ENCODE data around the gene LEPROT. TPM values are rescaled to one million over a fixed set of nuclear protein-coding genes. Genes with fewer than 3 reads are reported as not detected.

LEPROT gene
- total and polyA plus RNA-seq, 2 experiments from 2014 or later: 22.9 to 24.9 TPM

DNA sequence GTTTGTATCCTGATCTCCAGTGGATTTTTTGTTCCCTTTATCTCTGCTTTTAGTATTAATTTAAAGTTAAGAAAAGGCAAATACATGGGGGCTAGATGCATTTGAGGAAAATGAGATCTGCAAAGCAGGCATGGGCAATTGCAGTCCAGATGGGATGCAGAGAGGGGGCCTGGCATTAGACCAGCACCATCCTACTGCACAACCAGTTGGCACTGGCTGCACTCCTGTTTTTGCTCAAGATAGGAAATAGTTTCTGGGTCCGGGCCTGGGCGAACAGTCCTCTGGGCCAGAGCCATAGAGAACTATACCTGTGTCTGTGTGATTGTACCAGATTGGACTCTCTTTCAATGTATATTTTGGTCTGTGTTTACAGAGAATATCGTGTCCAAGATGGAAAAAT lies 34.0 kb upstream of the LEPROT start (continued):
- TF ChIP-seq, protein P1, sequence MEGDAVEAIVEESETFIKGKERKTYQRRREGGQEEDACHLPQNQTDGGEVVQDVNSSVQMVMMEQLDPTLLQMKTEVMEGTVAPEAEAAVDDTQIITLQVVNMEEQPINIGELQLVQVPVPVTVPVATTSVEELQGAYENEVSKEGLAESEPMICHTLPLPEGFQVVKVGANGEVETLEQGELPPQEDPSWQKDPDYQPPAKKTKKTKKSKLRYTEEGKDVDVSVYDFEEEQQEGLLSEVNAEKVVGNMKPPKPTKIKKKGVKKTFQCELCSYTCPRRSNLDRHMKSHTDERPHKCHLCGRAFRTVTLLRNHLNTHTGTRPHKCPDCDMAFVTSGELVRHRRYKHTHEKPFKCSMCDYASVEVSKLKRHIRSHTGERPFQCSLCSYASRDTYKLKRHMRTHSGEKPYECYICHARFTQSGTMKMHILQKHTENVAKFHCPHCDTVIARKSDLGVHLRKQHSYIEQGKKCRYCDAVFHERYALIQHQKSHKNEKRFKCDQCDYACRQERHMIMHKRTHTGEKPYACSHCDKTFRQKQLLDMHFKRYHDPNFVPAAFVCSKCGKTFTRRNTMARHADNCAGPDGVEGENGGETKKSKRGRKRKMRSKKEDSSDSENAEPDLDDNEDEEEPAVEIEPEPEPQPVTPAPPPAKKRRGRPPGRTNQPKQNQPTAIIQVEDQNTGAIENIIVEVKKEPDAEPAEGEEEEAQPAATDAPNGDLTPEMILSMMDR (conservative IDR thresholded peaks at IDR 0.05; ENCODE audit: low read depth in 2 of 2): no peak

DNA sequence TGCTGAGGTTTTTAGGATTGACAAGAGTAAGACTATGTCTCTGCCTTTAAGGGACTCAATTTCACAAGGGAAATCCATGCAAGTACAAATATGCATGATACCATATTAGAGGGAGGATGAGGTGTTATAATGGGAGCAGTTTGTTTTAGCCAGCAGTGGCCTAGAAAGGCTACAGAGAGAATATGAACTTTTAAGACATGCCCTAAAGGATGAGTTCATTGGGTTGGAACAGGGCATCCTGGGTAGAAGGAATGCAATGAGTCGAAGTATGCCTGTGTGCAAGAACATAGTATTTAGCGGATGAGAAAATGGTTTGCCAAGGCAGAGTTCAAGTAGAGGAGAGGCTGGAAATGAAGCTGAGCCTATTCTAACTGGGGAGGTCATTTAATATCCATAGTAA lies 32.6 kb upstream of the LEPROT start:
- Mint-ChIP-seq H3K9me3 (peaks cover 3% of the 10 kb centered on the region; the same call in 1 of the 3 replicates), H3K36me3 (ENCODE audit: low read depth) (peaks cover 4% of the 10 kb centered on the region; the same call in 2 of the 3 replicates), H3K4me3 (no peak overlapping the region), H3K27me3 (ENCODE audit: insufficient read depth, low read depth, poor library complexity) (no peaks in the 10 kb centered on the region), H3K4me1 (peaks cover 4% of the 10 kb centered on the region), H3K27ac (no peak overlapping the region)
- no peaks in the 10 kb centered on the region for H3K27me3 ChIP-seq (ENCODE audit: insufficient read depth)
- H3K4me3 ChIP-seq: no peak overlapping the region
- no peak overlapping the region for H3K4me2 ChIP-seq
- H3K79me2 ChIP-seq (replicated peaks; ENCODE audit: insufficient read depth): no peaks in the 10 kb centered on the region
- H2AFZ ChIP-seq: no peak overlapping the region
- H3K27ac ChIP-seq (ENCODE audit: low read depth): no peak overlapping the region
- TF ChIP-seq JUNB (IDR thresholded peaks at IDR 0.05; ENCODE audit: unreplicated experiment): no peak
- TF ChIP-seq ZNF114 (CRISPR knock-in tag; IDR thresholded peaks at IDR 0.05): no peak
- H4K20me1 ChIP-seq (replicated peaks; ENCODE audit: insufficient read depth): no peaks in the 10 kb centered on the region
- no peaks in the 10 kb centered on the region for H3F3A ChIP-seq (replicated peaks; ENCODE audit: low read depth)
- peaks cover 4% of the 10 kb centered on the region; the same call in 1 of the 2 replicates for H3K36me3 ChIP-seq (ENCODE audit: insufficient read depth)
- ATAC-seq (no peak), DNase-seq (ENCODE audit: low spot score) (no peak)
- H3K9me2 ChIP-seq (ENCODE audit: insufficient read depth): no peaks in the 10 kb centered on the region
- no peaks in the 10 kb centered on the region for H3K4me1 ChIP-seq (ENCODE audit: insufficient read depth)

- peaks cover 4% of the 10 kb centered on the region; the same call in 1 of the 2 replicates for H3K36me3 ChIP-seq (ENCODE audit: insufficient read depth)
- H3K27me3 ChIP-seq (ENCODE audit: insufficient read depth): no peaks in the 10 kb centered on the region
- Mint-ChIP-seq H3K36me3 (ENCODE audit: low read depth) (peaks cover 3% of the 10 kb centered on the region; the same call in 1 of the 3 replicates), H3K9me3 (peaks cover 3% of the 10 kb centered on the region; the same call in 1 of the 3 replicates), H3K27ac (peak overlapping the region; percentile 43; the same call in 1 of the 2 replicates), H3K4me1 (peaks cover 4% of the 10 kb centered on the region), H3K4me3 (no peak overlapping the region), H3K27me3 (ENCODE audit: insufficient read depth, low read depth, poor library complexity) (no peaks in the 10 kb centered on the region)
- H3K4me3 ChIP-seq: no peak overlapping the region
- no peaks in the 10 kb centered on the region for H3K9me2 ChIP-seq (ENCODE audit: insufficient read depth)
- peak overlapping the region; percentile 13; the same call in 1 of the 2 replicates for H3K27ac ChIP-seq (ENCODE audit: low read depth)
- H2AFZ ChIP-seq: no peak overlapping the region
- no peak for ATAC-seq
- H3K79me2 ChIP-seq (replicated peaks; ENCODE audit: insufficient read depth): no peaks in the 10 kb centered on the region
- H4K20me1 ChIP-seq (replicated peaks; ENCODE audit: insufficient read depth): no peaks in the 10 kb centered on the region
- no peaks in the 10 kb centered on the region for H3K4me1 ChIP-seq (ENCODE audit: insufficient read depth)
- H3F3A ChIP-seq (replicated peaks; ENCODE audit: low read depth): no peaks in the 10 kb centered on the region
- H3K4me2 ChIP-seq: no peak overlapping the region
- DNase-seq (ENCODE audit: low spot score): no peak
- TF ChIP-seq, protein P2, sequence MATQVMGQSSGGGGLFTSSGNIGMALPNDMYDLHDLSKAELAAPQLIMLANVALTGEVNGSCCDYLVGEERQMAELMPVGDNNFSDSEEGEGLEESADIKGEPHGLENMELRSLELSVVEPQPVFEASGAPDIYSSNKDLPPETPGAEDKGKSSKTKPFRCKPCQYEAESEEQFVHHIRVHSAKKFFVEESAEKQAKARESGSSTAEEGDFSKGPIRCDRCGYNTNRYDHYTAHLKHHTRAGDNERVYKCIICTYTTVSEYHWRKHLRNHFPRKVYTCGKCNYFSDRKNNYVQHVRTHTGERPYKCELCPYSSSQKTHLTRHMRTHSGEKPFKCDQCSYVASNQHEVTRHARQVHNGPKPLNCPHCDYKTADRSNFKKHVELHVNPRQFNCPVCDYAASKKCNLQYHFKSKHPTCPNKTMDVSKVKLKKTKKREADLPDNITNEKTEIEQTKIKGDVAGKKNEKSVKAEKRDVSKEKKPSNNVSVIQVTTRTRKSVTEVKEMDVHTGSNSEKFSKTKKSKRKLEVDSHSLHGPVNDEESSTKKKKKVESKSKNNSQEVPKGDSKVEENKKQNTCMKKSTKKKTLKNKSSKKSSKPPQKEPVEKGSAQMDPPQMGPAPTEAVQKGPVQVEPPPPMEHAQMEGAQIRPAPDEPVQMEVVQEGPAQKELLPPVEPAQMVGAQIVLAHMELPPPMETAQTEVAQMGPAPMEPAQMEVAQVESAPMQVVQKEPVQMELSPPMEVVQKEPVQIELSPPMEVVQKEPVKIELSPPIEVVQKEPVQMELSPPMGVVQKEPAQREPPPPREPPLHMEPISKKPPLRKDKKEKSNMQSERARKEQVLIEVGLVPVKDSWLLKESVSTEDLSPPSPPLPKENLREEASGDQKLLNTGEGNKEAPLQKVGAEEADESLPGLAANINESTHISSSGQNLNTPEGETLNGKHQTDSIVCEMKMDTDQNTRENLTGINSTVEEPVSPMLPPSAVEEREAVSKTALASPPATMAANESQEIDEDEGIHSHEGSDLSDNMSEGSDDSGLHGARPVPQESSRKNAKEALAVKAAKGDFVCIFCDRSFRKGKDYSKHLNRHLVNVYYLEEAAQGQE (IDR thresholded peaks at IDR 0.05; ENCODE audit: unreplicated experiment): no peak
- TF ChIP-seq, protein P3, sequence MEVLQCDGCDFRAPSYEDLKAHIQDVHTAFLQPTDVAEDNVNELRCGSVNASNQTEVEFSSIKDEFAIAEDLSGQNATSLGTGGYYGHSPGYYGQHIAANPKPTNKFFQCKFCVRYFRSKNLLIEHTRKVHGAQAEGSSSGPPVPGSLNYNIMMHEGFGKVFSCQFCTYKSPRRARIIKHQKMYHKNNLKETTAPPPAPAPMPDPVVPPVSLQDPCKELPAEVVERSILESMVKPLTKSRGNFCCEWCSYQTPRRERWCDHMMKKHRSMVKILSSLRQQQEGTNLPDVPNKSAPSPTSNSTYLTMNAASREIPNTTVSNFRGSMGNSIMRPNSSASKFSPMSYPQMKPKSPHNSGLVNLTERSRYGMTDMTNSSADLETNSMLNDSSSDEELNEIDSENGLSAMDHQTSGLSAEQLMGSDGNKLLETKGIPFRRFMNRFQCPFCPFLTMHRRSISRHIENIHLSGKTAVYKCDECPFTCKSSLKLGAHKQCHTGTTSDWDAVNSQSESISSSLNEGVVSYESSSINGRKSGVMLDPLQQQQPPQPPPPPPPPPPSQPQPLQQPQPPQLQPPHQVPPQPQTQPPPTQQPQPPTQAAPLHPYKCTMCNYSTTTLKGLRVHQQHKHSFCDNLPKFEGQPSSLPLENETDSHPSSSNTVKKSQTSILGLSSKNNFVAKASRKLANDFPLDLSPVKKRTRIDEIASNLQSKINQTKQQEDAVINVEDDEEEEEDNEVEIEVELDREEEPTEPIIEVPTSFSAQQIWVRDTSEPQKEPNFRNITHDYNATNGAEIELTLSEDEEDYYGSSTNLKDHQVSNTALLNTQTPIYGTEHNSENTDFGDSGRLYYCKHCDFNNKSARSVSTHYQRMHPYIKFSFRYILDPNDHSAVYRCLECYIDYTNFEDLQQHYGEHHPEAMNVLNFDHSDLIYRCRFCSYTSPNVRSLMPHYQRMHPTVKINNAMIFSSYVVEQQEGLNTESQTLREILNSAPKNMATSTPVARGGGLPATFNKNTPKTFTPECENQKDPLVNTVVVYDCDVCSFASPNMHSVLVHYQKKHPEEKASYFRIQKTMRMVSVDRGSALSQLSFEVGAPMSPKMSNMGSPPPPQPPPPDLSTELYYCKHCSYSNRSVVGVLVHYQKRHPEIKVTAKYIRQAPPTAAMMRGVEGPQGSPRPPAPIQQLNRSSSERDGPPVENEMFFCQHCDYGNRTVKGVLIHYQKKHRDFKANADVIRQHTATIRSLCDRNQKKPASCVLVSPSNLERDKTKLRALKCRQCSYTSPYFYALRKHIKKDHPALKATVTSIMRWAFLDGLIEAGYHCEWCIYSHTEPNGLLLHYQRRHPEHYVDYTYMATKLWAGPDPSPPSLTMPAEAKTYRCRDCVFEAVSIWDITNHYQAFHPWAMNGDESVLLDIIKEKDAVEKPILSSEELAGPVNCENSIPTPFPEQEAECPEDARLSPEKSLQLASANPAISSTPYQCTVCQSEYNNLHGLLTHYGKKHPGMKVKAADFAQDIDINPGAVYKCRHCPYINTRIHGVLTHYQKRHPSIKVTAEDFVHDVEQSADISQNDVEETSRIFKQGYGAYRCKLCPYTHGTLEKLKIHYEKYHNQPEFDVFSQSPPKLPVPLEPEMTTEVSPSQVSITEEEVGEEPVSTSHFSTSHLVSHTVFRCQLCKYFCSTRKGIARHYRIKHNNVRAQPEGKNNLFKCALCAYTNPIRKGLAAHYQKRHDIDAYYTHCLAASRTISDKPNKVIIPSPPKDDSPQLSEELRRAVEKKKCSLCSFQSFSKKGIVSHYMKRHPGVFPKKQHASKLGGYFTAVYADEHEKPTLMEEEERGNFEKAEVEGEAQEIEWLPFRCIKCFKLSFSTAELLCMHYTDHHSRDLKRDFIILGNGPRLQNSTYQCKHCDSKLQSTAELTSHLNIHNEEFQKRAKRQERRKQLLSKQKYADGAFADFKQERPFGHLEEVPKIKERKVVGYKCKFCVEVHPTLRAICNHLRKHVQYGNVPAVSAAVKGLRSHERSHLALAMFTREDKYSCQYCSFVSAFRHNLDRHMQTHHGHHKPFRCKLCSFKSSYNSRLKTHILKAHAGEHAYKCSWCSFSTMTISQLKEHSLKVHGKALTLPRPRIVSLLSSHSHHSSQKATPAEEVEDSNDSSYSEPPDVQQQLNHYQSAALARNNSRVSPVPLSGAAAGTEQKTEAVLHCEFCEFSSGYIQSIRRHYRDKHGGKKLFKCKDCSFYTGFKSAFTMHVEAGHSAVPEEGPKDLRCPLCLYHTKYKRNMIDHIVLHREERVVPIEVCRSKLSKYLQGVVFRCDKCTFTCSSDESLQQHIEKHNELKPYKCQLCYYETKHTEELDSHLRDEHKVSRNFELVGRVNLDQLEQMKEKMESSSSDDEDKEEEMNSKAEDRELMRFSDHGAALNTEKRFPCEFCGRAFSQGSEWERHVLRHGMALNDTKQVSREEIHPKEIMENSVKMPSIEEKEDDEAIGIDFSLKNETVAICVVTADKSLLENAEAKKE (CRISPR knock-in tag; IDR thresholded peaks at IDR 0.05): no peak
- TF ChIP-seq NANOG (IDR thresholded peaks at IDR 0.05; ENCODE audit: borderline replicate concordance) (no peak), JUNB (IDR thresholded peaks at IDR 0.05; ENCODE audit: unreplicated experiment) (no peak)
Observed at GRCh38 chr1:65388908-65389695, 31.4 kb upstream of the LEPROT start.
